Activated CD4-positive, CD25-positive, alpha-beta regulatory T cell treated with anti-CD3 and anti-CD28 coated beads, Interleukin-2, amount 50 U/mL, for 24 hours (primary cell): ENCODE results near the gene RBM20.

ENCODE experiments used
- ATAC-seq, 2 donors: fragments of 150-1000 bp; cut with Tn5 transposase; one replicate each; pipeline ENCODE4 v1.10.0; 2021; ENCODE audit warnings: mild to moderate bottlenecking in 1 of 2, moderate library complexity in 1 of 2

Gene RBM20

DNA sequence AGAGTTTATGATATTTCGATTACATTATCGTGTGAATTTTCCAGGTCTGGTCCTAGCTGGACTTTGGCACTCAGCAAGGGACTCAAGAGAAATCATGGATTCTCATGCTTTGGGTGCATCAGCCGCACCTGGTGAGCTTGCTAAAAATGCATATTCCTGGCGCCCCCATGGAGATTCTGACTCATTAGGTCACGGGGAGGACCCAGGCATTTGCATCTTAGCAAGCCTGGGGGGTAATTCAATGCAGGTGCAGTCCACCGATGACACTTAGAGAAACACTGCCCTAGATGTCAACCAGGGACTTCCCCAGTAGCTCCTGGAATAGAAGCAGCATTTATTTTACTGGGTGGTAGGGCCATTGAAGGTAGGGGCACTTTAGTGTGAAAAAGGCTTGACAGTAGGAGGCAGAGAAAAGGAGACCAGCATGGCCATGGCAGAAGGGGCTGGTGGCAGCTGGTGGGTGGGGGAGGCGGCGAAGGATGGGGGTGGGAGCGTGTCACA, 197.7 kb downstream of the RBM20 start:
- ATAC-seq, result peak; percentile 38 to 70

DNA sequence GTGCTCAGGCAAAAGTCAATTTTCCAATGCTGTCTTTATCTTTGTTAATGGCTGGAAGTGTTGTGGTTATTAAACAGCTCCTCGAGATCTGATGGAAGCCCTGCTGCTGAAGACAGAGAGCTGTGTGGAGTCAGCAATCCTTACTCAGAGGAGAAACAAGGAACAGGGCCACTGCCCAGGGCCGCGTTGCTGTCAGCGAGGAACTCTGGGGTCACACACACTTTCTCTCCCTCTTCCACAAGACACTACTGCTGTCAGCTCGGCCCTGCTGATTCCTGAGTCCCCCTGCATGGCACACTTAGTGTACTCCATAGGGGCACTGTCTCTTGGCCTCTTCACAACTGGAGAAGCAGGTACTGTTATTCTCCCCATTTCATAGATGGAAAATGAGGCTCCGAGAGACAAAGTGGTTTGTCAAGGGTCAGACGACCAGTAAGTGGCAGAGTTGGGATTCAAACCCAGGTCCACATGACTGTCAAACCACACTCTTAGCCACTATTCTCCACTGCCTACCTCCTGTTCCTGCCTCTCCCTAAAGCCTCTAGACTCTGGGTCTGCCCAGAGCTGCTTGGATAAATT, 198.3 kb downstream of the RBM20 start:
- ATAC-seq, result no peak

DNA sequence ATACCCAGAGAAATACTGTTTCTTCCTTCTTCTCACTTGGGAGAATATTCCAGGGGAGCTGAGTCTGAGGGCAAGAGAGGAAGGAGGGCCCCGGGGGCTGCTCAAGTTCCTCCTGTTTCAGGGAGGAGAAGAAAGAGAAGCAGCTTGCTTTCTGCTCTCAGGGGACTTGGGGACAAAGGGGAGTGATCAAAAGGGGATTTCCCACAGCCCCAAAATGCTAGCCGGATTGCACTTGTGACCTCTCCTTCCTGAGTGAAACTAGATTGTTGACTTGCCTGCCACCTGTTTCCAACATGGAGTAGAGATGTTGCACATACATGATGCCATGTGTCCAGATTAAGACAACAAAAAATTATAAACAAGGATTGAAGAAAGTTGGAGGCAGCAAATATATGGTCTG, 198.9 kb downstream of the RBM20 start:
- ATAC-seq, result peak; percentile 61 to 64

DNA sequence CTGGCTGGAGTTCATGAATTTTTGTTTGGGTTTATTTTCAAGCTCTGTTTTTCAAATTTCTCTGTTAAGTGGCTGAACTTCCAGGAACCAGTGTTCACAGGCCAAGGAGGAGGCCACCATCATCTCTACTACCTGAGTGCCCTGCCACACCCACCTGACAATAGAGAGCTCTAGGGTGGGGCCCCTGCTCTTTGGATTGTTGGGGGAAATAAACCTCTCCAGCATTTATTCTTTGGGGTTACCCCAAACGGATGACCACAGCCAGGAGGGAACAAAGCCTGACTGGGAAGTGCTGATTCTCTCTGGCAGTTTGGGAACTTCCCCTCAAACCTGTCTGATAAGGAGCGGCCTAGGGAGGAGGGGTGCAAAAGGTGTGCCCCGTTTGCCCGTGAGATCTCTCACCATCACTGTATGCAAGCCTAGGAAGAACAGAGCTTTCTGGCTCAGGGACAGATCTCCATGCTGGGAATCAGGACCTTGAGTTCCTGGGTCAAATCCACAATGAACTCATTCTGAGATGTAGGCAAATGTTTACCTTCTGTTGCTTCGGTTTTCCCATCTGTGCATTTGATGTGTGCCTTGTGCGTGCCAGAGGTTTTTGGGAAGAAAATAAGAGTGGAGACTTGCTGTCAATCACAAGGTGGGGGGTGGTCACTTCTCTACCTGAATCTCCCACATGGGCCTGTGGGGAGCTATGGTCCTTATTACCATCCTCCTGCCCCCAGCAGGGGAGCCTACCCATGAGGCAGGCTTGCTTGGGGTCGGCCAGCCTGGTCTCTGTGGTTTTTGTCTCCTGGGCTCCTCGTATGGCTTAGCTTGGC, 199.9 kb downstream of the RBM20 start:
- no peak for ATAC-seq

DNA sequence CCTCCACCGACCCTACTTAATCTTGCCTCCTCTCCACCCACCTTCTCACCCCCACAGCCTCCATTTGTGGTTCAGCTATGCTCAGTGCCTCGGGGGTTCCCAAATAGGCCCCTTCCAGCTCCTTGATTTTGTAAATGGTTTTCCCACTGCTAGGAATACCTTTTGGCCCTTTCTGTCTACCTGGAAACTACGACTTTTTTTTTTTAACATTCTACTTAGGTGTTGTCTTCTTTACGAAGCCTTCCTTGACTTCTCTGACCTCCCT, 200.4 kb downstream of the RBM20 start:
- no peak for ATAC-seq

DNA sequence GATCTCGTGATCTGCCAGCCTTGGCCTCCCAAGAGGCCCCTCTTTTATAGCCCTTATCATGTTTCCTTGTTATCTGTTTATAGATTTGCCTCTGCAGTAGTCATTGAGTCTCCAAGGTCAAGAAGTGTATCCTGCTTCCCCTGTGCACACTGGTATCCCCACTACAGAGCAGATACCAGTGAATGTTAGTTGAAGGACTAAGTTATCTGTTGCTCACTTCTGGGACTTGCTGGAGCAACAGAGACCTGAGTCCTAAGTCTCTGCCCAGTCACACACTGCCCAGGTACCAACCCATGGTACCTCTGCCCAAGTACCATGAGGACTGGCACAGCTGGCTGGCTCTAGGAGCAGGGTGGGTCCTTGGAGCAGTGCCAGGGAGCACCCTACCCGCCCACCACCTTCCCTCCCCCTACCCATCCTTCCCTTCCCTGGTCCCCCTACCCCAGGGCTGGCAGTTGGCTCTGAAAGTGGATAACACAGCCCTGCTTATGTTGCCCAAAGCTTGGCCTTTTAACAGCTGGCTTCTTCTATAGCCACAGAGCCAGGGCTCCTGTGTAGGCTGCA, 201.1 kb downstream of the RBM20 start:
- no peak for ATAC-seq

DNA sequence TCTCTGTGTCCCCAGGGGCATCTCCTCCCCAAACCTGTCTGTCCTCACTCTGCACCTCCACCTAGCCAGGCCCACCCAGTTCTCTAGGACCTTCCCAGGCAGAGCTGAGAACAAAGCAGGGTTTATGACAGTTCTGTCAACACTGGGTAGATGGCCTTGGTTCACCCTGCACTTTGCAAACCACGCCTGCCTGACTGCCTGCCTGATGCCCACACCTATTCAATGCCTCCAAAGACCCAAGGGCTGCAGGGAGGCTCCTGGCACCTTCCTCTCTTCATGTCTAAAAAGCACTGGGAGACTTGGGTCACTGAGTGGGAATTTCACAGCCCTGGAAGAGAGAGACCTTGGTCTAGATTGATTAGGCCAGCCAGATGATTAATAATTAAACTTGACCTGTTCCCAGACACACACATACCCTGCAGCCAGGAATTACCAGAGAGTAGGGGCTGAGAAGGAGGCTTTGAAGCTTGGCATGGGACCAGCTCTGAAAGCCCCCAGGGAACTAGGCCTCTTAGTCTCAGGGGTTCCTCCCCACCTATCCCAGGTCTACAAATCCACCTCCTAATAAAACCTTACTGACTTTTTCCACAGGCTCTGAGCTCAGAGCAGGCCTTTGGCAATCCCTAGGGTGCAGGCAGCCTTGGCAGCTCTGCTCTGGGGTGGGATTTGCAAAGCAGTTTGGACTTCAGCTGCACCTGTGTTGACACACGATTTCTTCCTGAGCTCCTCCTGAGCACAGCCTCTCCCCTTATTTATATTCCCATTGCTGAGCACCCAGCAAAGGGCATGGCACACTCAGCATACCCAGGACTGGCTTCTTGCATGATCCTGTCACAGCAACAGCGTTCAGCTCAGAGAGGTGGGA, 201.9 kb downstream of the RBM20 start:
- ATAC-seq, result no peak

DNA sequence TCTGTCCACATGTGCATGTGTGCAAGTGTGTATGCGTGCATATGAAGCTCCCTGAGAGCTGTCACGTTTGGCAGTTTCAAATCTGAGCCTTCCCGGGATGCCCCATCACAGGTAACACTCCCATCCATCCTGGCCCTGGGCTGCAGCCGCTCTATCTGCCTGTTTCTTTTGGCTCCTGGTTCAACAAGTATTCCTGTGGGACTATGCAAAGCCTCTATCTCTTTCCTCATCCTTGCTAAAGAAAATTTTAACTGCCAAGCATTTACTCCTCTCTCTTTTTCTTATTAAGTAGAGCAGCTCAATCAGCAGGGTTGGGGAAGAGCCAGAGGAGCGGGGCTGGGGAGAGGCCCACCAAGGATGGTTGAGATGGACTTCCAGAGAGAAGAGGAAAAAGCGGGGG, 203.2 kb downstream of the RBM20 start:
- no peak for ATAC-seq

DNA sequence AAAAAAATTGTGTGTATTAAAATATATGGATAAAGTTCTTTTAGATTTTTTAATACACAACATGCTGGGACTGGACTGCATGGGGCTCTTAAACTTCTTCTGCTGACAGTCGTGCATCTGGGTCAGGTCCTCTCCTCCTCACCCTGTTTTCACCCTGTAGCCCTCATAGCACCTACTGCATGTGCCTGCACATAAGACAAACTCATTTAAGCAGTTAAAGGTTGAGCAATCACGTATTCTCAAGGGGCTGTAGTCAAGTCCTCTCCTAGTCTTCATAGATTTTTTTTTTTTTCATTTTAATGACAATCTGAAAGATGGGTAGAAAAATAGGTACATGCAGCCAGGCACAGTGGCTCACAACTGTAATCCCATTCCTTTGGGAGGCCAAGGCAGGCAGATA, 204.0 kb downstream of the RBM20 start:
- ATAC-seq, result no peak

DNA sequence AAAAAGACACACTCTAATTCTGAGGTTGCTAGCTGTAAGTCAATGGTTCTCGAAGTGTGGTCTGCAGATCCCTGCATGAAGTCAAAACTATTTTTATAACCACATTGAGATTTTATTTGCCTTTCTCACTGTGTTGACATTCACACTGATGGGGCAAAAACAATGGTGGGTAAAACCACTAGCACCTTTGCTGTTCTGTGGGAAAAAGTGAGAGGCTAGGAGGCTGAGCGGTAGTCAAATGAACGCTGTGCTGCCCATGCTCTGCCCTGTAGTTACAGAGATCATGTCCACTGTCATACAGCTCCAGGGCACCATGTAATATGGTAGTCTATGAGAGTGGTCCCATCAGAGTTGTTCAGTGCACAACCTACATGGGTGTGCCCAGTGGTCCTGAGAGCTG, 206.0 kb downstream of the RBM20 start:
- no peak for ATAC-seq

DNA sequence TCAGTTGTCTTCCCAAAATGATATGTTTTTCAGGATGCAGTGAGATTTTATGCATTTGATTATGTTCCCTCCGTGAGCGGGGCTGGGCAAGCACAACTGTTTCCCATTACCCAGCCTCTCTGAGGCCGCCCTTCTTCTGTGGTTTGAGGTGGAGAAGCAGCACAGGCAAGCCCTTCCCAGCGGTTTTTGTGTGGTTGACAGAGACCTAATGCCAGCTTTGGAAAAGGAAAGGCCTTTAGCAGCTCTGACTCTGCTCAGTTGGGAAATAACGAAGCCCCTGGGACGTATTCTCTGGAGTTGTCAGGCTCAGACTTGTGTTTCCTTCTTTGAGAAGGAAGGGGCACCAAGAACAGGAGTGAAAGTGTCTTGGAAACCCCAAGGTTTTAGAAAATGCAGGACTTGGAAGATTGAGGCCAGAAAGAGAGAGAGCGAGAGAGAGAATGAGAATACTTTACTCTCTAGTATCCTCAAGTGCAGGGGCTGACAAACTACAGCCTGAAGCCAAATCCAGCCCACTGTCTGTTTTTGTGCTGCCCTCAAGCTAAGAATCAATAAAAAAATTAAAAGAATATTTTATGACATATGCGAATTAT, 207.0 kb downstream of the RBM20 start:
- no peak for ATAC-seq

DNA sequence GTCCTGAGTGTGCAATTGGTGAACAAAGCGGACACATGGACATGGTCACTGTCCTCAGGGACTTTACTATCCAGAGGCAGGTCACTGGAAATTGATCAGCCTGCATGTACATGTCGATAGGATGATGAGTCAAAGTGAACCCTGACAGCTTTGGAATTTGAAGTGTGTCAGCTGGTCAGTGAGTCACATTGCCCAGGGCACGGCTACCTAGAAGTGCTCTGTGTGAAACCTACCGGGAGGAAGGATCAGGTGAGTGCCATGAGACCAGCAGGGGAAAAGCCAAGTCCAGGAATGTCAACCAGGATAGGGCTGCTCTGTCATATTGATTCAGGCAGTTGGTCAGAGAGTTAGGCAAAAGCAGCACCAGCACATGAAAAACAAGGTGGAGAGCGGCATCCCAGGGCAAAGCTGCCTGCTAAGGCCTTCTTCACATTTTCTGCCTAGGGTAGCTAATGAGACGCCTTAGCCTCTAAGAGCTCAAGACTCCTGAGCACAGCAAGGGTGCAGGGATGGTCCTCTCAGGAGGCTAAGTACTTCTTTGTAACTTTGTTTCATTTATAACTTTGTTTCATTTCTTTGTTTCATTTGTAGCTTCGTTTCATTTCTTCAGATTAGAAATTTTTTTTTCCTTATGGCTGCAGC, 208.2 kb downstream of the RBM20 start:
- ATAC-seq, result peak; percentile 45 to 46

DNA sequence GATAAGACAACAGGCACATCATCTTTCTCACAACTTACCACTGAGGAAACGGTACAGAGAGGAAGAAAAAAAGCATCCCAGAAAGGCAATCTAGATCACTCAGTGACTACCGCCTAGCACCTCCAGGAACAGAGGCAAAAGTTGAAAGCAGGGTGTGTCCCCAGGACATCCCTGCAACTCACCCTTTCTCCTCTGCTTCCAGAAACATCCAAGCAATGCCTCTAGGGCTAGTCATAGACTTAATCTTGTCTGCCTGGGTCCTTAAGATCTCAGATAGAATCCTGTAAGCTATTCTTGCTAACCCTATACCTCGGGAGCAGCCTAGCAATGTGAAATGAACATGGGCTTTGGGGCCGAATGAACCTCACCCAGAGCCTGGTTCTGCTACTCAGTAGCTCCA, 208.8 kb downstream of the RBM20 start:
- ATAC-seq, result no peak

DNA sequence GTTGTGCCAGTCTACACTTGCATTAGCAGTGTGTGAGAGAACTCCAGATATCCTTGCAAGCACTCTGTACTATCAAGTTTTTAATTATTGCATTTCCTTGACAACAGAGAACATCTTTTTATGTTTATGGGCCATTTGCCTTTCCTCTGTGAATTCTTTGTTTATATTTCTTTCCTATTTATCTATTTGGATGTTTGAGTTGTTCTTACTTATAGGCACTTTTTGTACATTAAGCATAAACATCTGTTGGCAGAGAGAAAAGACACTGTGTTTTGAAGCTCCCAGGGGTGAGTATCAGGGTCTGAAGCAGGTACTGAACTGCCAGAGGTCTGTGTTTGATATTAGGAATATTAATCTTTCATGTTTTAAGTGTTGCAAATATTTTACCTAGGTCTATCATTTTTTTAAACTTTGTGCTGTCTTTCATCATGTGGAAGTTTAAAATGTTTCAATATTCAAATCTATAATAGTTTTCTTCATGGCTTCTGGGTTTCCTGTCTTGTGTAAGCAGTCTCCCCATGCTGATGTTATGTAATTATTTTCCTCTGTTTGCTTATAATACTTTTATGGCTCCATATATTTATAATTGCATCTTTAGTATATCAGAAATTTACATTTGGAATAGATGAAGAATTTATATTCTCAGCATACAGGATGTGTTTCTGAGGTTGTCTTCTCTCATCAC, 209.9 kb downstream of the RBM20 start:
- ATAC-seq, result no peak

DNA sequence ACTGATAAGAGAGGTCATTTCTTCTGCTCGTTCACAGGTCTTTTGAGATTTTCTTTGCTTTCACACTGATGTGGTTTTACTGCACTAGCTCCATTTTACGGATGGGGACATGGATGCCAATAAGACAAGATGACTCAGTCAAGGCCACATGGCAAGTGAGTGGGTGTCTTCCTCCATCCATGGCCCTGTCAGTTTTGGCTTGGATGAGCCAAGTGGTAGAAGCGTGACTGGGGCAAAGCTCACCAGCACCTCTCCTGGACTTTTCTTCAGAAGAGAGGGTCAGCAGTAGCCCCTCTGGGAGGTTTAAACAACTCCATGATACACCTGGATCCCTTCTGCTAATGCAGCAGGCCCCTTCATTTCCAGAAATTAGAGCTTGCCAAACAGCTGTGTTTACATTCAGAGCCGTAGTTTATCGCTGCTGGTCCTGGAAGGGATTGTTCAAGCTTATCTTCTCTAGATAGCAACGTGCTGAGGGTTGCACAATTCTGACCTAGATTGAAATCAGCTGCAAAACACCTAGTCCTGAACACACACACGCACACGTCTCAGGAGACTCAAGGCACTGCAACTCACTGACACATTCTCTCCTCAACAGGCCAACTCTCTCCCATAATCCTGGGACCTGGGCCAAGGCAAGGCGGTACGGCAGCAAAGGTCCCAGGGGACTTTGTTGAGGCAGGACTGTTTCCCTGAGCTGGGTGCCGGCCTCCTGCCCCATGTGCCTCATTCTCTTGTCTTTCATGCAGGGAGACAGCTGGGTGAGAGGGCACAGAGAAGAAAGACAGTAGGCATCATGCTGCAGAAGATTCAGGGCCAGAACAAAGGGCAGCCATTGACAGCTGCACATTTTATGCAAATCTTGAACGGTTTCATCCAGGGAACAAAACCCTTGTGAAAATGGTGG, 213.4 kb downstream of the RBM20 start:
- ATAC-seq, result peak in 1 of 2 donors; percentile 37

DNA sequence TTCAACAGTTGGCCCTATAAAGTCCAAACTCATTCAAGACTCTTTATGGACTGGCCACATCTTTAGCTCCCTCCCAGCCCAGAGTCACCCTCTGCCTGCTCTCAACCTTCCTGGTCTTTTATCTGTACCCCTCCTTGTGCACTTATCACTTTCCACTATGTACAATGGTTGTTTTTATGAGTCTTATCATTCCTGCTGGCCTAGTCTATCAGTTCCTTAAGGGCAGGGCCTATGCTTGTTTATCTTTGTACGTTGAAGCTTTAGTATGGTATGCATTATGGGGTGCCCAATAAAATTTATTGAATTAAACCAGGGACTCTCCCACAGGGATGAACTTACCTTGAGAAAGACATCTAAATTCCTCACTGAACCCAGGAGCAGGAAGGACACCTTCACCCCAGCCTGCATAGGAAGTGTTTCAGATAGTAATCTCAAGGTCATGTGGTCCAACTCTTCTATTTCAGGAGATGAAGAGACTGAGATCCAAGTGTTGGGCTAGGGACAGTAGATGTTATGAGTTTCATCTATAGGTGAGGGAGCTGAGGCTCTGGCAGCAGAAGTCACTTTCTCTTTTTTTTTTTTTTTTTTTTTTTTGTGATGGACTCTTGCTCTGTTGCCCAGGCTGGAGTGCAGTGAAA, 214.3 kb downstream of the RBM20 start:
- ATAC-seq, result no peak

DNA sequence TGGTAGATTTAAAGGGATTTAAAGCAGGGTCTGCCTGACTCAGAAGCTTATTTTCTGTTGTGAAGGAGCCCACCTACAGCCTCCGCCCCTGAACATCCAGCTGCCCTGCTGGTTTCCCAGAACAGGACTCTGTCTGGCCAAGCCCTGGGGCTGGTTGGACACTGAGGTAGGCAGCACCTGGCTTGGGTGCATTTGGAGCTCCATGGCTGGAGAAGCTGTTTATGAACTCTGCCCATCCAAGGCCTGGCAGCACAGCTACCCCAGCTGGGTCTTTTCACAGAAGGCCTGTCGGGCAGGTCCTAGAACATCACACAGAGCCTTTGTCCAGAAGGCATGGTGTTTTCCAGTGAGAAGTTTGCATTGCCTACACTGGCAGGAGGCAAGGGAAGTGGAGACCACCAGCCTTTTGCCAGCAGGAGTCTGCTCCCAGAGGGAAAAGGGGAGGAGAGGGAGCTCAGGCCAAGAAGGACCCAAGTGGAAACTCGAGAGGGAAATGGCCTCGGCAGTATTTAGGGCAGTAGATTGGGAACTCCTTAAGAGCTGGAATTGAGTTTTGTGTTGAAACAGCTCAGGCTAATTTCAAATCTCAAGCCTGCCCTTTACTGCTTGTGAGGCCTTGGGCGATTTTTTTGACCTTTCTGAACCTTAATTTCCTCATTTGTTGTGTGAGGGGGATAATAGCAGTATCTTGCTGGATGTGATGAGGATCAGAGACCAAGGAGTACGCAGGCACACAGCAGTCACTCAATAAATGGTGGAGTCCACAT, 215.3 kb downstream of the RBM20 start:
- no peak for ATAC-seq

DNA sequence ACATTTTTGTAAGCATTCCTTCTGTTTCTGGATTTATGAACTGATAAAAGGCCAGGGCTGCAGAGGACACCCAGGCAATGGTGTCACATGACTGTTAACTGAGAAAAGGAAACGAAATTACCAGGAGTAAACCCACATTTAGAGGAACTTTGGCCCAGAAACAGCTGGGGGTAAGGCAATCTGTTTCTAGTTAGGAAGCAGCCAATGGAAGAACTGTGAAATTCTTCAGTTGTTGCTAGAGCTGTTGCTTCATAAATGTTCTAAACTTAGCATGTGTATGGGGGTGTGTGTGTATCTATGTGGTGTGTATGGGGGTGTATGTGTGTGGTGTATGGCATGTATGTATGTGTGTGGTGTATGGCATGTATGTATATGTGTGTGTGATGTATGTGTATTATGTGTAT, 215.8 kb downstream of the RBM20 start:
- ATAC-seq, result no peak

DNA sequence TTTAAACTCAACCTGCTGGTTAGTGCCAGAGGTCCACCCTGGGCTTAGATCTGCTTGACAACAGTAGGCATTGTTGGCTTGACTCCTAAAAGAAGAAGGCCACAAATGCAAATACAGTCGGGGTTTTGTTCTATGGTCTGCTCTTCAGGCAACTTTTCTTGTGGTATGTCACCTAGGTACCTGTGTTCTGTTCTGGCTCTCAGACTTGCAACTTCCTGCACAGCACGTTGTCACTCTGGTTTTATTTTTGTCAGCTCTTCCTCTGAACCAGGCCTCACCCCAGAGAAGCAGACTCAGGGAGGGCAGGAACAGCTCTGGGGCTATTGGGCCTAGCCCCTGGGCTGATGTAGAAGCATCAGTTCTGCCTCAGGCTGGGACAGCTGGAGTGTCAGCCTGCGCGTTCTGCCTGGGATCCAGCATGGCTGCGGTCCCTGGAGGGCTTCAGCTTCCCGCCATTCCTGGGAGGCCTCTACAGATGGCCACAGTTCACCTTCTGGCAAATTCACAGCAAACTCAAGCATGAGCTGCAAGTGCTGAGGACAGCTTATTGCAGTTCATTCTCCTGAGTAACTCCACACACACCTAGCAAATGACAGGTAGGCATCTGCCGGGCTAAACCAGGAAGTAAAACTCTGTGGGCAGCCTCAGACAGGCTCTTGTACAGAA, 216.6 kb downstream of the RBM20 start:
- ATAC-seq, result peak; percentile 49 to 56
